Gastrocnemius medialis (tissue), 4 donors: Measurements from ENCODE around the gene NANOGP8.

Experiments
- POLR2A ChIP-seq, 2 donors: fragments of 450-650 bp; IDR thresholded peaks; one replicate each; pipeline ENCODE4 v1.6.1; 2017; ENCODE audit warnings: antibody characterized with exemption in 2 of 2, mild to moderate bottlenecking in 2 of 2, moderate library complexity in 2 of 2
- TF ChIP-seq, protein P1 (sequence below), 5 experiments: fragments of 450-650 bp in 3 of 5; fragments of 200-600 bp in 2 of 5; sonication (generic) in 2 of 5; IDR thresholded peaks in 4 of 5; conservative IDR thresholded peaks in 1 of 5; 1 replicate in 4 of 5; 2 replicates in 1 of 5; pipeline ENCODE4 v1.5.1; 2016 to 2019; ENCODE audit warnings: antibody characterized with exemption in 5 of 5, mild to moderate bottlenecking in 3 of 5, moderate library complexity in 3 of 5

DNA sequence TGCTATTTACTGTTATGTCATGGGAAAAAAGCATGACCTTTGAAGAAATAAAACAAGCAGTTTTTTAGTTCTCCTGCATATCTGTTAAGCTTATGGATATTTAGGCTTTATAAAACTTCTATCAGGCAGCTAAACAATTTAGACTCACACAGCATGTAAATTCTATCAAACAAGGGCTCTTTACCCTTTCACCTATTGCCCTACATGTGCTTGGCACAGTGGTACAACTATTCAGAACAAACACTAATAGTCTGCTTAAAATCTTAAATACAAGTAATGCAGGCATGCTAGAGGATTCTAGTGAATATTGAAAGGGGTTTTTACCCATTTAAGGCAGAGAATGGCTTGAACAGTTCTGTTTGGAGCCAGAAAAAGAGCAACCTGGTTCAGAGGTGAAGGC lies 23.4 kb upstream of the NANOGP8 start:
- TF ChIP-seq, protein P1, sequence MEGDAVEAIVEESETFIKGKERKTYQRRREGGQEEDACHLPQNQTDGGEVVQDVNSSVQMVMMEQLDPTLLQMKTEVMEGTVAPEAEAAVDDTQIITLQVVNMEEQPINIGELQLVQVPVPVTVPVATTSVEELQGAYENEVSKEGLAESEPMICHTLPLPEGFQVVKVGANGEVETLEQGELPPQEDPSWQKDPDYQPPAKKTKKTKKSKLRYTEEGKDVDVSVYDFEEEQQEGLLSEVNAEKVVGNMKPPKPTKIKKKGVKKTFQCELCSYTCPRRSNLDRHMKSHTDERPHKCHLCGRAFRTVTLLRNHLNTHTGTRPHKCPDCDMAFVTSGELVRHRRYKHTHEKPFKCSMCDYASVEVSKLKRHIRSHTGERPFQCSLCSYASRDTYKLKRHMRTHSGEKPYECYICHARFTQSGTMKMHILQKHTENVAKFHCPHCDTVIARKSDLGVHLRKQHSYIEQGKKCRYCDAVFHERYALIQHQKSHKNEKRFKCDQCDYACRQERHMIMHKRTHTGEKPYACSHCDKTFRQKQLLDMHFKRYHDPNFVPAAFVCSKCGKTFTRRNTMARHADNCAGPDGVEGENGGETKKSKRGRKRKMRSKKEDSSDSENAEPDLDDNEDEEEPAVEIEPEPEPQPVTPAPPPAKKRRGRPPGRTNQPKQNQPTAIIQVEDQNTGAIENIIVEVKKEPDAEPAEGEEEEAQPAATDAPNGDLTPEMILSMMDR (IDR thresholded peaks at IDR 0.05 in 4 of 5, conservative IDR thresholded peaks at IDR 0.05 in 1 of 5): no peak
- no peak for TF ChIP-seq POLR2A (IDR thresholded peaks at IDR 0.05)
